LNCAP (cell line): ENCODE data around the gene PCDHB1.
A peak's percentile ranks its signal among the peaks of the same experiment; 100 is the strongest.

Experiments
- TF ChIP-seq, protein P1 (sequence below): fragments of 450-650 bp; IDR thresholded peaks from 2 replicates; pipeline ENCODE4 v1.5.1; 2017; ENCODE audit warnings: mild to moderate bottlenecking

The PCDHB1 gene

GRCh38 chr5:141040093-141040770, 10.9 kb upstream of the PCDHB1 start:
- TF ChIP-seq, protein P1, sequence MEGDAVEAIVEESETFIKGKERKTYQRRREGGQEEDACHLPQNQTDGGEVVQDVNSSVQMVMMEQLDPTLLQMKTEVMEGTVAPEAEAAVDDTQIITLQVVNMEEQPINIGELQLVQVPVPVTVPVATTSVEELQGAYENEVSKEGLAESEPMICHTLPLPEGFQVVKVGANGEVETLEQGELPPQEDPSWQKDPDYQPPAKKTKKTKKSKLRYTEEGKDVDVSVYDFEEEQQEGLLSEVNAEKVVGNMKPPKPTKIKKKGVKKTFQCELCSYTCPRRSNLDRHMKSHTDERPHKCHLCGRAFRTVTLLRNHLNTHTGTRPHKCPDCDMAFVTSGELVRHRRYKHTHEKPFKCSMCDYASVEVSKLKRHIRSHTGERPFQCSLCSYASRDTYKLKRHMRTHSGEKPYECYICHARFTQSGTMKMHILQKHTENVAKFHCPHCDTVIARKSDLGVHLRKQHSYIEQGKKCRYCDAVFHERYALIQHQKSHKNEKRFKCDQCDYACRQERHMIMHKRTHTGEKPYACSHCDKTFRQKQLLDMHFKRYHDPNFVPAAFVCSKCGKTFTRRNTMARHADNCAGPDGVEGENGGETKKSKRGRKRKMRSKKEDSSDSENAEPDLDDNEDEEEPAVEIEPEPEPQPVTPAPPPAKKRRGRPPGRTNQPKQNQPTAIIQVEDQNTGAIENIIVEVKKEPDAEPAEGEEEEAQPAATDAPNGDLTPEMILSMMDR = peak; percentile 13; the same call in 1 of the 2 replicates

DNA sequence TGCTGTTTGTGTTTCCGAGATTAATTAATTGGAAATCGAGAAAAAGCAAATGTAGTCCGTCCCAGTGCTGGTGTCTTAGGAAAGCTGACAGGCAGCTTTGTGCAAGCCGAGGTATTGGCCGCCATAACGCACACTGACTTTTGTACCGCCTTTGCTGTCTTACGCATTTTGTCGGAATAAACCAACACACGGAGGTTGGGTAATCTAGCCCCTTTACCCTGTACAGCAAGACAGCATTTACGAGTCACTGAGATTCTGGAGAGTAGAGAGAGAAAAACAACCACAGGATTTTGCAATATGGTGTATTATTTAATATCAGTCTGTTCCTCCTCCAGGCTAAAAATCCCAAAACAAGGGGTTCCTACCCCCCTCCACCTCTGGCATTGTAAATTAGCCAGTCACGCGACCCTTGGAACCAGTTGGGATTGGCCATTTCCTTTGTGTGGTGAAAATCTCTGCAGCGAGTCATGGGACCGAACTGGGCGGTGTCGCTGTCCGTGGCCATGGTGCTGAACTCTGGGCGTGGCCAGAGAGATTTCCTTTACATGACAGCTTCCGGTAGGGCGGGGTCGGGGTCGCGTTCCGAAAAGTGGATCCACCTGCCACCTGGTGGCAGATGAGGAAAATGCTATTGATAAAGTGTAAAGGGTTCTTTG, 10.3 kb upstream of the PCDHB1 start:
- TF ChIP-seq, protein P1 = peak; percentile 69

DNA sequence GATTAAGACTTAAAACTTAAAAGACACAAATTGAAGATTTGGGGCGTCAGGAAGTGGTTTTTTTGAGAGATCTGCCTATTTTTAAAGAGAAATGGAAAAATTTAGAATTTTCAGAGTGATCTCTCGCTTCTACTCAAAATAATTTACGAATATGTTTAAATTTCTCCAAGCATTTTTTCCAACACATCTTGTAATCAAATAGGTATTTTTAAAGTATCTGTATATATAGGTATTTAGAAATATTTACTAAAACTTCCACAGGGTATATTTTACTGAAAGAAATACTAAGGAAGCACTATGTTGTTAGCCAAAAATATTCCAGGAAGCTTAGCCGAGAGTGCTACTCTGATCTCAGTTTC, 9.8 kb upstream of the PCDHB1 start:
- TF ChIP-seq, protein P1 = no peak

DNA sequence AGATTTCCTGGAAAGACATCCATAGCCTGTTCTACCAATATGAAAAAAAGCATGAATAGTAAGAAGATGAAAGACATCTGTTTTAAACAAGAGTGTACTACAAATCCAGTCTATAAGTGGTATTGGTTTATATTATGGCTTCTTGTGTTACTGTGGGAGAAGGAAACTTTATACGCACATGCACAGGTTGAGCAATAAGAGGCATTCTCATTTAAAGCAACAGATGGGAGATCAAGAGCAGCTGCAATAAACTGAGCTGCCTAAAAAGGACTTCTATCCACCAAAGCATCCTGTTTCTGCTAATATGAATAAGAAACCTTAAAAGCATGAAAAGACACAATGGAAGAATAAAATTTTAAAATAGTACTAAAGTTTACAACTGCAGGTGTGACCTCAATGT, 8.6 kb upstream of the PCDHB1 start:
- TF ChIP-seq, protein P1 = no peak

DNA sequence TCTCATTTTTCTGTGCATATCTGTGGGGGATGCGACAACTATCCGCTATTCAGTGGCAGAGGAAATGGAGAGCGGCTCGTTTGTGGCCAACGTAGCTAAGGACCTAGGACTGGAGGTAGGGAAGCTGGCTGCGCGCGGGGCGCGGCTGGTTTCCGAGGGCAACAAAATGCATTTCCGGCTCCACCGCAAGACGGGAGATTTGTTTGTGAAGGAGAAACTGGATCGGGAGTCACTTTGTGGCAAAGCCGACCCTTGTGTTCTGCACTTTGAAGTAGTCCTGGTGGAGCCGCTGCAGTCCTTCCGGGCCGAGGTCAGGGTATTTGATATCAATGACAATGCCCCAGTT, 320 bp downstream of the PCDHB1 start:
- TF ChIP-seq, protein P1 = no peak

GRCh38 chr5:141077826-141078225, 26.7 kb downstream of the PCDHB1 start:
- TF ChIP-seq, protein P1 = no peak

GRCh38 chr5:141082228-141082627, 31.1 kb downstream of the PCDHB1 start:
- TF ChIP-seq, protein P1 = no peak
